ENCODE data around the gene CACNB4. TPM values are rescaled to one million over a fixed set of nuclear protein-coding genes. Genes with fewer than 3 reads are reported as not detected.
"Not testable (repeated sequence)": the region's sequence is repeated elsewhere in the genome, so short reads cannot be mapped to it uniquely, and the experiment has no call there.

CACNB4 gene
- total RNA-seq, 1 experiment from 2014 or later: 0.19 TPM

DNA sequence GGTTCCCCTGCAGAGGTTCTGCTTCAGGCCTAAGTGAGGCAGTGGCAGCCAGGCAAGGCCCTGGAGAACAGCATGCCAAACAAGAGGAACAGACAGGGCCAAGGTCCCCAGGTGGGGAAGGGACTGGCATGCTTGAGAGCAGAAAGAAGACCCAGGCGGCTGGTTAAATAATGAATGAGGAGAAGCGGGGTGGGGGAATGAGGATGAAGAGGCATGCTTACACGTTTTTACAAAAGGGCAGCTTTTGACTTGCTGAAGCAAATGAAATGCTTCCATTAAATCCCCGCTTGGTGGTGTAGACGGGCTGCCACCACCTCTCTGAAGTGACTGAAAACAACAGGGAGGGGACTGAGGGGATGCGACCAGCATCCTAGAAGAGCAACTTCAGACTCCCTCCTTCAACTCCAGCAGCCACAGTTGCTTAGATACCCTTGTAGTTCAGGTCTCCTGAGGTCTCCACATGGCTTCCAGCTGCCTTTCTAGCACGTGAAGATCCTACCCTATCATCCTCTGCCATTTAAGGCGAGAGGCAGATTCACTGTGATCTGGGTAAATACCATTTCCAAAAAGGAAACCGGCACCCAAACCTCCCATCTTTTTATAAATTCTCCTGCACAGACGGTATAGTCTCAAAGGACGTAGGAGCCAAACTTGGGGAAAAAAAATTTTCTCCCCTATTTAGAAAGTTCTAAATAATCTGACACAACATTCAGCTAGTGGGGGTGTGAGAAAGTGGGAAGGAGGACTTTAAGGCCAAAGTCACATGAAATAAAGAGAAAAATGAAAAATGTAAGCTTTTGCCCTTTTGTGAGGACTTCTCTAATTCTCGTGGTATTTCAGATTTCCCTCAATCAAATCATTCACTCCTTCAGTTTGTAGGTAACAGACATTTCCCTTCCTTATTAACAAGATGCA lies 65.6 kb downstream of the CACNB4 start:
- H3K36me3 ChIP-seq (ENCODE audit: insufficient read depth, low read length, poor library complexity, severe bottlenecking): no peaks in the 10 kb centered on the region
- ChIA-PET POLR2A (ENCODE audit: low non-redundant PET) (no interaction called here), CTCF (no interaction called here)
- TF ChIP-seq, protein P1, sequence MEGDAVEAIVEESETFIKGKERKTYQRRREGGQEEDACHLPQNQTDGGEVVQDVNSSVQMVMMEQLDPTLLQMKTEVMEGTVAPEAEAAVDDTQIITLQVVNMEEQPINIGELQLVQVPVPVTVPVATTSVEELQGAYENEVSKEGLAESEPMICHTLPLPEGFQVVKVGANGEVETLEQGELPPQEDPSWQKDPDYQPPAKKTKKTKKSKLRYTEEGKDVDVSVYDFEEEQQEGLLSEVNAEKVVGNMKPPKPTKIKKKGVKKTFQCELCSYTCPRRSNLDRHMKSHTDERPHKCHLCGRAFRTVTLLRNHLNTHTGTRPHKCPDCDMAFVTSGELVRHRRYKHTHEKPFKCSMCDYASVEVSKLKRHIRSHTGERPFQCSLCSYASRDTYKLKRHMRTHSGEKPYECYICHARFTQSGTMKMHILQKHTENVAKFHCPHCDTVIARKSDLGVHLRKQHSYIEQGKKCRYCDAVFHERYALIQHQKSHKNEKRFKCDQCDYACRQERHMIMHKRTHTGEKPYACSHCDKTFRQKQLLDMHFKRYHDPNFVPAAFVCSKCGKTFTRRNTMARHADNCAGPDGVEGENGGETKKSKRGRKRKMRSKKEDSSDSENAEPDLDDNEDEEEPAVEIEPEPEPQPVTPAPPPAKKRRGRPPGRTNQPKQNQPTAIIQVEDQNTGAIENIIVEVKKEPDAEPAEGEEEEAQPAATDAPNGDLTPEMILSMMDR (conservative IDR thresholded peaks at IDR 0.05; ENCODE audit: low read depth, low read length): no peak
- no peak for TF ChIP-seq EZH2 (IDR thresholded peaks at IDR 0.05; ENCODE audit: borderline replicate concordance, low read depth, low read length, poor library complexity, severe bottlenecking)
- no peaks in the 10 kb centered on the region for H3K9me3 ChIP-seq (ENCODE audit: low read depth, low read length, poor library complexity, severe bottlenecking)
- H3K4me1 ChIP-seq (ENCODE audit: insufficient read depth, low read length, poor library complexity, severe bottlenecking): no peaks in the 10 kb centered on the region
- intact Hi-C loops (cut with micrococcal nuclease; ENCODE audit: unreplicated experiment): loop anchor here (10.0 kb wide), 1 partner anchor 1482 kb away; no protein-coding TSS in a partner anchor
- H3K27ac ChIP-seq (ENCODE audit: low read depth, low read length, poor library complexity, severe bottlenecking): no peak overlapping the region
- no peaks in the 10 kb centered on the region for H3K27me3 ChIP-seq (replicated peaks; ENCODE audit: insufficient read depth, low read depth, low read length, poor library complexity)
- no TSS peak for BruUV-seq (replicated peaks)
- no peak overlapping the region for H3K4me3 ChIP-seq (ENCODE audit: low read depth, low read length, poor library complexity, severe bottlenecking)
- no peak for DNase-seq (ENCODE audit: low spot score)

DNA sequence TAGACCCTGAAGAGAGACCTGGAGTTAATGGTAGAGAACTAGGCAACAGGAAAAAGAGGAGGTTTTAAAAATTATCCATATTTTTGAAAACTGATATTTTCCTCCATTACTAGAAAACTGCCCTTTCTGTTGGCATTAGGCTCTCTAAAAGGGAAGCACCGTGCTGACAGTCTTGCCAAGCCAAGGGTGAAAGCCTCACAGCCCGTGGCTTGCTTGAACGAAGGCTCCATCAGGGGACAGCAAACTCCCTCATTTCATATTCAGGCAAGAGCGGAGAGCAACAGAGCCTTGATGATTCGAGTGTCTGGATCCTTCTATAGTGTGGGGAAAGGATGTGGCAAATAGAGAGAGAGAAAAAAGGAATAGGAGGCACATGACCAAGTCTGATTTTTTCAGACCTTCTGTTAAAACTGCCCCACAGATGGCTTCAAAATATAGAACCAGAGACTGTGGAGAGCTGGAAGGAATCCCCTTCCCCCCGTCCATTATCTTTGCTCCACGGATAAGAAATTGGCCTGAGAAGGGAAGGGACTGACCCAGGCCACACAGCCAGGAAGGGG lies 67.0 kb downstream of the CACNB4 start:
- H3K9me3 ChIP-seq (ENCODE audit: low read depth, low read length, poor library complexity, severe bottlenecking): no peaks in the 10 kb centered on the region
- CTCF ChIA-PET: no interaction called here
- H3K27me3 ChIP-seq (replicated peaks; ENCODE audit: insufficient read depth, low read depth, low read length, poor library complexity): no peaks in the 10 kb centered on the region
- no peaks in the 10 kb centered on the region for H3K4me1 ChIP-seq (ENCODE audit: insufficient read depth, low read length, poor library complexity, severe bottlenecking)
- H3K4me3 ChIP-seq (ENCODE audit: low read depth, low read length, poor library complexity, severe bottlenecking): no peak overlapping the region
- intact Hi-C loops (cut with micrococcal nuclease; ENCODE audit: unreplicated experiment): loop anchor here (10.0 kb wide), 1 partner anchor 1483 kb away; no protein-coding TSS in a partner anchor
- no peaks in the 10 kb centered on the region for H3K36me3 ChIP-seq (ENCODE audit: insufficient read depth, low read length, poor library complexity, severe bottlenecking)
- TF ChIP-seq, protein P1 (conservative IDR thresholded peaks at IDR 0.05; ENCODE audit: low read depth, low read length): no peak
- TF ChIP-seq EZH2 (IDR thresholded peaks at IDR 0.05; ENCODE audit: borderline replicate concordance, low read depth, low read length, poor library complexity, severe bottlenecking): no peak
- POLR2A ChIA-PET (ENCODE audit: low non-redundant PET): no interaction called here
- BruUV-seq (replicated peaks): no TSS peak
- no peak for DNase-seq (ENCODE audit: low spot score)
- H3K27ac ChIP-seq (ENCODE audit: low read depth, low read length, poor library complexity, severe bottlenecking): no peak overlapping the region

DNA sequence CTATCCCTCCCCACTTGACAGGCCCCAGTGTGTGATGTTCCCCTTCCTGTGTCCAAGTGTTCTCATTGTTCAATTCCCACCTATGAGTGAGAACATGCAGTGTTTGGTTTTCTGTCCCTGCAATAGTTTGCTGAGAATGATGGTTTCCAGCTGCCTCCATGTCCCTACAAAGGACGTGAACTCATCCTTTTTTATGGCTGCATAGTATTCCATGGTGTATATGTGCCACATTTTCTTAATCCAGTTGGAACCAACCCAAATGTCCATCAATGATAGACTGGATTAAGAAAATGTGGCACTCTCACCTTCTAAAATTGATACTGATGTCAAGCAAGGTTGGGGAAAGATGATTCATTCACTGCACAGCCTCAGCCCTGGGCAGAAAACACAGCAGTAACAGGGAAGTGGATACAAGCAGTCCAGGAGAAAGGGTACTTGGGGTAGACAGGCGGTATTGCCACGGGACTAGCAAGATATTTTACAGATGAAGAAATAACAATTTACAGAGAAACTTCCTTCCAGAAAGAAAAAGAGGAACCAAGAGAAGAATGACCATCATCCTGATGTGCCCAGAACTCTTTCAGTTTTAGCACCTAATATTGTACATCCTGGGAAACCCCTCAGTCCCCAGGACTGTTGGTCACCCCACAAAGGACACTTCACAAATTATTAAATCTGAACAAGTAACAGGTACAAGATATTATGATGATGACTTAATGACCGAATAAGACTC lies 68.1 kb downstream of the CACNB4 start:
- H3K27me3 ChIP-seq (replicated peaks; ENCODE audit: insufficient read depth, low read depth, low read length, poor library complexity); H3K4me3 ChIP-seq (ENCODE audit: low read depth, low read length, poor library complexity, severe bottlenecking); DNase-seq (ENCODE audit: low spot score); H3K27ac ChIP-seq (ENCODE audit: low read depth, low read length, poor library complexity, severe bottlenecking); POLR2A ChIA-PET (ENCODE audit: low non-redundant PET); H3K9me3 ChIP-seq (ENCODE audit: low read depth, low read length, poor library complexity, severe bottlenecking); BruUV-seq (replicated peaks); H3K36me3 ChIP-seq (ENCODE audit: insufficient read depth, low read length, poor library complexity, severe bottlenecking); CTCF ChIA-PET; H3K4me1 ChIP-seq (ENCODE audit: insufficient read depth, low read length, poor library complexity, severe bottlenecking): not testable (repeated sequence)
- intact Hi-C loops (cut with micrococcal nuclease; ENCODE audit: unreplicated experiment): loop anchor here (10.0 kb wide), 1 partner anchor 1484 kb away; no protein-coding TSS in a partner anchor

Data from A673 (cell line).